ENCODE measurements around the gene PISD.

Gene PISD

DNA sequence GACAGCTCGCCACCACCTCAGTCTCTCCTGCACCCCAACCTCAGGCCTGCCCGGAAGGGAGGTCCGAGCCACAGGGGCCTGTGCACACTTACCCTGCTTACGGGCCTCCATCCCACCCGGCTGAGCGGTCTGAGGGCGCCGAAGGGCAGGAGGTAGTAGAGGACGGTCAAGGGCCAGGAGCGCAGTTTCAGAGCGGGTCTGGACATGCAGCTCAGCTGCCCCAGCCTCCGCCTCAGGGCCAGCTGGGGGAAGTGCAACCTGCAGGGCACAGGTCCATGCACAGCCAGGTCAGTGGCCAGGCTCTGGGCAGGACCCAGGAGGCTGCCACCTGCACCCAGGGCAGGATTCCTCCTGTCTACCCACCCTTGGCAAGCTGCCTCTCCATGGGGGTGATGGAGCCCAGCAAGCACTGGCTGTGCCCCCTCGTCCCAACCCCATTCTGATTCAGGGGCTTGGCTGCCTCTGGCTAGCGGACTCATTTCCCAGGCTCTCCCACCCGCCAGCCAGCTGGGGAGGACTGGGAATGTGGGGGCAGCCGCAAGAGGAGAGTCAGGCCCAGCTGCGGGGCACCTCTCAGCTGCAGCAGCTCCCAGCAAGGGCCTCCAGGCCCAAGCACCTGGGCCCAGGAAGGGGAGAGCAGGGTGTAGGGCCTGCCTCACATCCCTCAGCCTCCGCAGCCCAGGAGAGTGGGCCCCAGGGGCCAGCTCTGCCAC lies 38.3 kb downstream of the PISD start:
- no peak for DNase-seq

- no peak for DNase-seq
Observed at GRCh38 chr22:31622980-31623379, 39.0 kb downstream of the PISD start.

- no peak for DNase-seq
Observed at GRCh38 chr22:31621507-31622124, 40.4 kb downstream of the PISD start.

DNA sequence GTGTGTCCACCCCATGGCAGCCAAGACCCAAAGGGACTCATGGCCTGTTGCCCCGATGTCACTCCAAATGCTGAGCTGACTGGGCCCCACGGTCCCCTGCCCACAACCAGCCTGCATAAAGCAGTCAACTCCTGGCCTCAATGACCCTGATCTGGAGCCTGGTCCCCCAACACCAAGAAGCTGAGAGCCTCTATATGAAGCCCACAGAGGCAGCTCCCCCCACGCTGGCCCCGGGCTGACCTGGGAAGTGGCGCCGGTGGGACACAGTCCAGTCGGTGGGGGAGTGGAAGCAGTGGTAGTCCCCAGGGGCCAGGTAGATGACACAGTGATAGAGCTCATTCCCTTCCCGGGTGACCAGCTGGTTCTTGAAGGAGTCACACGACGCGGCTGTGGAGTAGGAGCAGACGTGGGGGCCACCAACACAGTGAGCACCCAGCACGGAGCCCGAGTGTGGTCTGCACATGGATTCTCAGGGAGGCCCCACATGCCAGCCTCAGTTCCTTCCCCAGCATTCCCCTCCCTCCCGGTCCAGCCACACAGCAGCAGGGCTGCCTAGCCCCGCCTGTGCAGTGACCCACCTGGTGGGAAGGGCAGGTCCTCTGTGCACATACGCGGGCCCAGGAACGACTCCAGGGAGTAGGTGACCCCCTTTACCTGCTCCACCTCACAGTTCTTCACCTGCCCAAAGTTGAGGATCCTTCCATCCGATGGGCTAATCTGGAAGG lies 41.1 kb downstream of the PISD start:
- DNase-seq, result no peak

DNA sequence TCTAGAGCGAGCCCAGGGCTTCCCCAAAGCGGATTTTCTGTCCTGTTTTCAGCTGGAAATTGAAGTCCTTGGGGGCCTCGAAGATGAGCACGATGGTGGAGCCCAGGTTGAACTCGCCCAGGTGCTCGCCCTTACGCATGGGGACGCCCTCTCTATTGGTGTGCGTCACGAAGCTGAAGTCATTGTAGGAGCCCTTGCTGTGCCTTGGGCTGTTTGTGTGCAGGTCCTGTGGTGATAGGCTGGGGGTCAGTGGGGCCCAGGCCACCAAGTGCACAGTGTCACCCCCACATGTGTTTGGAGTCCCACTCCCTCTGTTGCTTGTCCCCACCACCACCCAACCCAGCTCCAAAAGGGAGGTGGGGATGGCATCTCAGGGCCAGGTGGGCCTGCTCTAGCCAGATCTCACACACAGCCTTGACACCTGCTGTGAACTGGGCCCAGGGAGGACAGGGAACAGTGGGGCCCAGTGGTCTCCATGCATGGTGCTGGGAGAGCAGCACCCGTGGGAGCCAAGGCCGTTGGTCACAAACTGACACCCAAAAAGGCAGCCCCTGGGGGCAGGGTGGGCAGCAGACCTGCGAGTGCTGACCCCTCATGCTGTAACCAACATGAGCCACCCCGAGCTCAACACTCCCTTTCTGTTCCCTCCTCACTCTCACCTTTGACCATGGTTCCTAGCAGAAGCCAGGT lies 42.3 kb downstream of the PISD start:
- DNase-seq, result no peak

DNA sequence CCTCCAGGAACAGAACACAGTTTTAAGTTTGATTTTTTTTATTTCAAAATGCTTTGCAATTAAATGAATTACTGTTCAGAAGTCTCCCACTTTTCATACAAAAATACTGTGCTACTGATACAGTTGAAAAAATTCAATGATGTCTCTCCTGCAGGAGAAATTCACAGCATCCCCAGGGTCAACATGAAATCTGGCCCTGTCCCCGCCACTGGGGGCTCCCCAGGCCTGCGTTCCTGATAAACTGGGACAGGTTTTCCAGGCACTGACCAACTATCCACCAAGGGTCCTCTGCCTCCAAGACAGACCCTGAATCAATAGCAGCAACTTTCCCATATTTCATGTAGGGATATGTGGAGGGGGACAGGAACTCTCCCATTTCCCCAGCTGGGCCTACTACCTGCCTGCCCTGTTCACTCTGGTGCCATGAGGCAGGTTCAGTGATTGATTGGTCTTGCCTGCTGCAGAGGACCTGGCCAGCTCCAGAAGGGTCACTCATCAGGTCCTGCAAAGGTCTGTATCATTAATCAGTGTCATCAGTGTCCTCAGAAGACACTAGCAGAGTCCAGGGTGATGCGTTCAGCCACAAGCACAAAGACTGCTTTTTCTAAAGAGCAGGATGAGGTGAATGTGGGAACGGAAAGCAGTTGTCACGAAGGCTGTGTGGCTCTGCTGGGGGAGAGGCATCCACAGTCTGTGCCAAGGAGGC lies 43.4 kb downstream of the PISD start:
- no peak for DNase-seq

DNA sequence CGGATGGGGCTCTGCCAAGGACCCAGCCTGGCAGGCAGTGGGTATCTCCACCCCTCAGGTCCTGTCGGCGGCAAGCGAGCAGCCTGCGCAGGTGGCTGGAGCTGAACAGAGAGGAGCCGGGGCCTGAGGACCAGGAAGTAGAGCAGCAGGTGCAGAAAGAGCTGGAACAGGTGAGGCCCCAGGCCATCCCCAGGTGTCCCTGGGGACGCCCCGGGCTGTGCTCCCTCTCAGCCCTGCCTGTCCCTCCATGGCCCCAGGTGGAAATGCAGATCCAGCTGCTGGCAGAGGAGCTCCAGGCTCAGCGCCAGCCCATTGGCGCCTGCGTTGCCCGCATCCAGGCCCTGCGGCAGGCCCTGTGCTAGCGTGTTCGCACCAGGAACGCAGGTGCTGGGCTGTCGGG lies 44.0 kb downstream of the PISD start:
- no peak for DNase-seq

DNA sequence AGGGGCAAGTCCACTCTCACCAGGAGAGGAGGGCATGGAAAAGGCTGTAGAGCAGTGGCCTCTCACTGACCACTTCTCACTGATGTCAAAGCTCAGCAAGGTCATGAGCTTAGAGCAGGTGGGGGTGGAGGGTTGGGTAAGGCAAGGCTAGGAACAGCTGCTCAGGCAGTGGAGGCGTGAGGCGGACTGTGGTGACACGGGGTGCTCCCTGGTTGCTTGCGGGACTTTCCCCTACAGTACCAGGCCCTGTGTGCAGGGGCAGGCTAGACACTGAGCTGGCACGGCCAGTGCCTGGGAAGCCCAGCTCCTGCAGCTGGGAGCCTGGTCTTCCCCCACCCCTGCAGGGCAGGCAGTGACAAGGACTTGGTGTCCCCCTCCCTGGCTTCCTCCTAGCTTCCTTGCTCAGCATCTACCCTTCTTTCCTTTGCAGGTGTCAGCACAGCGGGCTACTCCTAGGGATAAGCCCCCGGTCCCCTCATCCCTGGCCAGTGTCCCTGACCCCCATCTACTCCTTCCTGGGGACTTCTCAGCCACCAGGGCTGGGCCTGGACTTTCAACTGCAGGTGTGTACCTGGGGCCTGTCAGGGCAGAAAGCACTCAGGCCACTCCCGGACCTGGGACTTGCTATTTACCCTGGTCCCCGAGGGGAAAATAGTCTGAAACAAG lies 45.6 kb downstream of the PISD start:
- no peak for DNase-seq

GRCh38 chr22:31615940-31616314 lies 46.1 kb downstream of the PISD start:
- no peak for DNase-seq

GRCh38 chr22:31615491-31615860 lies 46.5 kb downstream of the PISD start:
- no peak for DNase-seq

GRCh38 chr22:31614781-31615490 lies 47.1 kb downstream of the PISD start:
- DNase-seq, result no peak

DNA sequence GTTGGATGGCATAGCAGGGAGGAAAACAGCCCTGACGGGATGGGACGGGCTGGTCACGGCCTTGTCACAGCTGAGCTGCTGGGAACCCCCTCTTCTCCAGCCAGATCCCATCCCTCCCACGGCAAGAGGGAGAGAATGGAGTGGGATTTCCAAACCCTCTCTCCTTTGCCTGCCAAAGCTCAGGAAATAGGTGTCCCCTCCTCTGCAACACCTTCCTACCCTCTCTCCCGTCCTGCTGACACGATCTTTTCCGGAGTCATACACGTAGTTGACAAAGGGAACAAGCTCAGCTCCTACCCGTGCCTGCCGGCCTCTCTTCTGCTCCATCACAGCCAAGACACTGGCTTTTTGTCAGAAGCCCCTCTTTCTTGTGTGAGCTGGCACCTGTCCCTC lies 48.1 kb downstream of the PISD start:
- DNase-seq, result no peak

DNA sequence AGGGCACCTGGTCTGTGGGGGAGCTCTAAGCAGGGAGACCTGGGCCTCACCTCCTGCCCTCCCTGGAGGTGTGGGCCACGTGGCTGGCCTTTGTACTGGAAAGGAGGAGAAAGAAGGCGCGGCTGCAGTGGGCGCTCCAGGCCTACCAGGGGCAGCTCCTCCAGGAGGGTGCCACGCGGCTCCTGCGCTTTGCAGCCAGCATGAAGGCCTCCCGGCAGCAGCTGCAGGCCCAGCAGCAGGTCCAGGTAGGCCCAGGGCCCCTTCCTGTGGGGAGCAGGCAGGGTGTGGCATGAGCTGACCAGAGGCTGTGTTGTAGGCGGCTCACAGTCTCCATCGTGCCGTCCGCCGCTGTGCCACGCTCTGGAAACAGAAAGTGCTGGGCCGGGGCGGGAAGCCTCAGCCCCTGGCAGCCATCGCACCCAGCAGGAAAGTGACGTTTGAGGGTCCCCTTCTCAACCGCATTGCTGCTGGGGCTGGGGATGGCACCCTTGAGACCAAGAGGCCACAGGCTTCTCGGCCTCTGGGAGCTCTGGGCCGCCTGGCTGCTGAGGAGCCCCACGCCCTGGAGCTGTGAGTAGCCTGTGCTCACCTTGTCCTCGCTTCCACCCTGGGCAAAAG lies 48.6 kb downstream of the PISD start:
- DNase-seq, result no peak

DNA sequence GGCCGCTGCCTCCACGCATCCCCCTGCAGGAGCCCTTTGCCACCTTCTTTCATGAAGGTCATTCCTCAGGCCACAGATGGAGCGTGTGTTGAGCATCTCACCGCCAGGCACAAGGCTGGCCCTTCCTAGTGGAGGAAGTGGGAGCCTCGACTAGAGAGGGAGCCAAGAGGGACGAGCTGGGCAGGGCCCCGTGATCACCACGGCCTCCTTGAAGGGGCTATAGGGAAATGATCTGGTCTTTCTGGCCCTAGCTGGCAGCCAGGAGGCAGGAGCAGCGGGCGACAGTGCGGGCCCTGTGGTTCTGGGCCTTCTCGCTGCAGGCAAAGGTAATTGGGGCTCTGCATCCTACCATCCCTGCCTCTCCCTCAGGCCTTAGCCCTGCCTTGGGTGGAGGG lies 49.1 kb downstream of the PISD start:
- DNase-seq, result no peak

DNA sequence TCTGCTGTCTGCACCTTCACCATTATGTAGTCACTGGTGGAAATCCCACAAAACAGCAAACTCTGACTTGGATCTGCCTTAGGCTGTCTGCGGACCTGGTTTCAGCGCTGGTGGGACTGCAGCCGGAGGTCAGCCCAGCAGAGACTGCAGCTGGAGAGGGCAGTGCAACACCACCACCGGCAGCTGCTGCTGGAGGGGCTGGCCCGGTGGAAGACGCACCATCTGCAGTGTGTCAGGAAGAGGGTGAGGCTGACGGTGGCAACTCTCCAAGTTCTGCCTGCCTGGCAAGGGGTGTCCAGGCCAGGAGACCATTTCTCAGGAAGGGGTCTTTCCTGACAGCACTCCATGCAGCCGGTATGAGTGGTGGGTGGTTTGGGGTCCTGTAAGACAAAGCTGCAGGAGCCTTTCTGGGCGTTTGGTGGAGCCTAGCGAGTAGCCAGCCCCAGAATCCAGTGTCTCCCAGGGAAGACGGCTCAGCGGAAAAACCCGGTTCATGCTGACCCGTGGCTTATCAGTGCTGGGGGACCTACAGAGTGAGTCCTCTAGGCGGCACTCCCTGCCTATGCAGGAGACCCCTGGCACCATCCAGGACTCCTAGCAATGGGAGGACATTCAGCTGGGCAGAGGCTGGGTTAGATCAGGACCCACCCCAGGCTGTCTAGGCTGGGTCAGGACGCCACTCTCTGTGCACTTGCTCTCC lies 50.8 kb downstream of the PISD start:
- no peak for DNase-seq

GRCh38 chr22:31610611-31611010 lies 51.4 kb downstream of the PISD start:
- DNase-seq, result no peak

DNA sequence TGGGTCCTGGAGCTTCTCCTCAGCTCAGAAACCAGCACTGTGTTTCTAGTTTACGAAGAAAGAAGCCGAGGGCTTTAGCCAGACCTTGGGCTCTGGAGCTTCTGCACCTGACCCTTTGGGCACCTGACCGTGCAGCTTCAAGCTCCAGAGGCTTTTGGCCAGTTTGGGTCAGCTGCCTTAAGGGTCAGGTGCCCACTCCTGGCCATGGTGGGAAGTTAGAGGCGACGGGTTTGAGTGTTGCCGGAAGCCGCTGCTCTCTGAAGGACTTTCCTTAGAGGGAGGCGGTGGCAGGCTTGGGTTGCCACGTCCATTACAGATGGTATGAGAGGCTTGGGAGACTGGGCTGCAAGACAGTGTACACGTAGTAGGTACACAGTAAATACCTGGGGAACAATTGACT lies 52.3 kb downstream of the PISD start:
- no peak for DNase-seq

DNA sequence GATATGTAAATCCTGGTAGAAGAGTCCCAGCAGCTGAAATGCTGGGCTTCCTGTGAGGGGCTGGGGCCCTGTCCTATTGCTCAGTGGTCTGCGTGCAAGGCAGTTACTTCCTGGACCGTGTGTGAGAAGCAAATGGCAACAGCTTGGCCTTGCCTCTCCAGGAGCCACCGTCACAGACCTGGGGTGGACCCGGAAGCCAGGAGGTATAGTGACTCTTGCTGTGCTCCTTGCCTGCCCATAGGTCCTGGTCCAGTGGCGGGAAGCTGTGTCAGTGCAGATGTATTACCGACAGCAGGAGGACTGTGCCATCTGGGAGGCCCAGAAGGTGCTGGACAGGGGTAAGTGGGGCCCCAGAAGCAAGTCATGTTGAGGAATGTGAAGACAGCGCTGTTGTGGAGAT lies 54.3 kb downstream of the PISD start:
- DNase-seq, result no peak

DNA sequence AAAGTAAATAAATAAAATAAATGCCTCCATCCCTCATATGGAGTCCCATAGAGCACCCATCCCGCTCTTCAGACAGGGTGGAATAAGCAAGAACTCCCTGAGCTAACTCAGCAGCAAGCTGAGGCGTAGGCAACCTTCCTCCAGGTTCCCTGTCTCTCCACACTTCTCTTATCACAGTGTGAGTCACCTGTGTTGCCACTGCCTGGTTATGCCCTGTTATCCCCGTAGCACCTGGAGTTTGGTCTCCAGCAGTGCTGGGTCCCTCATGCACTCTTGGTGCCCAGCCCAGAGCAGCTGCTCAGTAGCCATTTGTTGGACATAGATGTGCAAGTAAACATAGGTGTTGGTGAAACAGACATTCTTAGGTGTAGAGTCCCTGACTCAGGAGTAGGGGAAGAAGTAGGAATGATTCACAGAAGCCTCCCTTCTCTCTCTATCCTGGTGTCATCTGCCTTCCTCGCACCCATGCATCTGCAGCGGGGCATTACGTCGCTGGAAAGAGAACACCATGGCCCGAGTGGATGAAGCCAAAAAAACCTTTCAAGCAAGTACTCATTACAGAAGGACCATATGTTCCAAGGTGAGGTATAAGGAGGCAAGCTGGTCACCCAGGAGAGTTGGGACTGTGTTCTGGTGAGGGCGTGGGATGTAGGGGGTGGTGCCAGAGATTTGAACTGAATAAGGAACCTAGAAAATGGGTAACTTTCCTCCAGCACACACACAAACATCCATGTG lies 56.0 kb downstream of the PISD start:
- no peak for DNase-seq

All from left hindlimb (tissue), 1 donor.